ENCODE measurements around the gene LDB1. TPM values are rescaled to one million over a fixed set of nuclear protein-coding genes. Genes with fewer than 3 reads are reported as not detected.

LDB1 gene
- total and polyA plus RNA-seq, 8 donors = 12.5 to 32.1 (median 18.2) TPM

GRCh38 chr10:102147561-102147960, 27.4 kb upstream of the LDB1 start:
- WGBS, 2 donors = 98 to 100% methylated on average over 1 of the region's 1 CpG
- H3K9me3 ChIP-seq = no peaks in the 10 kb centered on the region
- DNase-seq = no peak
- H3K4me1 ChIP-seq = no peaks in the 10 kb centered on the region
- no peak for ATAC-seq
- no peak overlapping the region for H3K4me3 ChIP-seq
- no peak for FAIRE-seq
- intact Hi-C loops (cut with DNase I) = no loop called here
- no peak for TF ChIP-seq CTCF (IDR thresholded peaks at IDR 0.05)
- no peak overlapping the region for H3K27ac ChIP-seq
- peaks cover 3 to 25% (median 11%) of the 10 kb centered on the region in 3 donors for H3K36me3 ChIP-seq
- H3K27me3 ChIP-seq = no peaks in the 10 kb centered on the region

GRCh38 chr10:102146971-102147428, 26.8 kb upstream of the LDB1 start:
- TF ChIP-seq CTCF (IDR thresholded peaks at IDR 0.05) = no peak
- Histone ChIP-seq H3K27me3 (no peaks in the 10 kb centered on the region), H3K4me3 (no peak overlapping the region), H3K4me1 (no peaks in the 10 kb centered on the region), H3K9me3 (no peaks in the 10 kb centered on the region), H3K36me3 (peaks cover 3 to 25% (median 11%) of the 10 kb centered on the region in 3 donors), H3K27ac (no peak overlapping the region)
- FAIRE-seq (no peak), DNase-seq (no peak), ATAC-seq (no peak)
- 92 to 93% methylated on average over 17 of the region's 17 CpGs for WGBS, 2 donors
- intact Hi-C loops (cut with DNase I) = no loop called here

- no peak for TF ChIP-seq CTCF (IDR thresholded peaks at IDR 0.05)
- no peaks in the 10 kb centered on the region for H3K4me1 ChIP-seq
- H3K27ac ChIP-seq = no peak overlapping the region
- intact Hi-C loops (cut with DNase I) = no loop called here
- no peak for ATAC-seq
- no peaks in the 10 kb centered on the region for H3K27me3 ChIP-seq
- 88 to 91% methylated on average over 4 of the region's 4 CpGs for WGBS, 2 donors
- FAIRE-seq = no peak
- no peak overlapping the region for H3K4me3 ChIP-seq
- H3K9me3 ChIP-seq = no peaks in the 10 kb centered on the region
- peak in 1 of 6 donors; percentile 29 for DNase-seq
- peaks cover 10 to 38% (median 25%) of the 10 kb centered on the region in 3 donors for H3K36me3 ChIP-seq
Measured at GRCh38 chr10:102141583-102142107, 21.5 kb upstream of the LDB1 start.

- intact Hi-C loops (cut with DNase I) = no loop called here
- Histone ChIP-seq H3K9me3 (no peaks in the 10 kb centered on the region), H3K4me1 (no peaks in the 10 kb centered on the region), H3K27ac (no peak overlapping the region), H3K36me3 (peaks cover 10 to 38% (median 25%) of the 10 kb centered on the region in 3 donors), H3K27me3 (no peaks in the 10 kb centered on the region), H3K4me3 (no peak overlapping the region)
- no peak for ATAC-seq
- peak in 1 of 6 donors; percentile 40 for DNase-seq
- 87 to 89% methylated on average over 5 of the region's 5 CpGs for WGBS, 2 donors
- no peak for TF ChIP-seq CTCF (IDR thresholded peaks at IDR 0.05)
- no peak for FAIRE-seq
Measured at GRCh38 chr10:102140913-102141540, 20.9 kb upstream of the LDB1 start.

- intact Hi-C loops (cut with DNase I) = no loop called here
- peak in 1 of 4 donors; percentile 11 for ATAC-seq
- Histone ChIP-seq H3K27ac (no peak overlapping the region), H3K9me3 (no peaks in the 10 kb centered on the region), H3K4me3 (no peak overlapping the region), H3K36me3 (peaks cover 10 to 38% (median 25%) of the 10 kb centered on the region in 3 donors), H3K4me1 (peaks cover 0 to 3% (median 2%) of the 10 kb centered on the region in 3 donors), H3K27me3 (no peaks in the 10 kb centered on the region)
- no peak for FAIRE-seq
- WGBS, 2 donors = 68 to 76% methylated on average over 4 of the region's 4 CpGs
- no peak for DNase-seq
- no peak for TF ChIP-seq CTCF (IDR thresholded peaks at IDR 0.05)
Measured at GRCh38 chr10:102140218-102140617, 20.1 kb upstream of the LDB1 start.
